PC-9 (cell line): ENCODE measurements around the gene TTC28.

Experiments
- CTCF ChIP-seq: fragments of 200-600 bp; sonication (generic); conservative IDR thresholded peaks from 2 replicates; pipeline ENCODE4 v1.6.1; 2017; ENCODE audit warnings: mixed run types, antibody characterized with exemption, mild to moderate bottlenecking, moderate library complexity
- EZH2 ChIP-seq: fragments of 200-600 bp; sonication (generic); IDR thresholded peaks from 2 replicates; pipeline ENCODE4 v1.8.0; 2017; ENCODE audit warnings: antibody characterized with exemption, low read depth

GRCh38 chr22:28557184-28557583 lies 122.5 kb downstream of the TTC28 start:
- TF ChIP-seq CTCF, result no peak
- no peak for TF ChIP-seq EZH2
